IMR-90 (cell line): ENCODE results near the gene ZNF219.

Source experiments
- CTCF ChIP-seq: conservative IDR thresholded peaks from 2 replicates; pipeline ENCODE4 v1.5.1; 2012; ENCODE audit warnings: mild to moderate bottlenecking, low read depth, low read length, improper control_type of control experiment
- FOS ChIP-seq: fragments of 150-350 bp; IDR thresholded peaks from 2 replicates; pipeline ENCODE4 v1.6.1; 2016; ENCODE audit warnings: low read depth, low read length
- MAFK ChIP-seq: IDR thresholded peaks from 2 replicates; pipeline ENCODE4 v1.6.1; 2012; ENCODE audit warnings: low read depth, low read length, improper control_type of control experiment
- MXI1 ChIP-seq: IDR thresholded peaks from 2 replicates; pipeline ENCODE4 v1.6.1; 2012; ENCODE audit warnings: low read depth, mild to moderate bottlenecking, low read length, moderate library complexity, borderline replicate concordance
- POLR2A ChIP-seq: IDR thresholded peaks from 2 replicates; pipeline ENCODE4 v1.6.1; 2012; ENCODE audit warnings: mild to moderate bottlenecking, low read depth, low read length
- RCOR1 ChIP-seq: IDR thresholded peaks from 2 replicates; pipeline ENCODE4 v1.6.1; 2012; ENCODE audit warnings: mild to moderate bottlenecking, low read length, improper control_type of control experiment; ENCODE audit not compliant: insufficient replicate concordance
- RFX5 ChIP-seq: IDR thresholded peaks from 2 replicates; pipeline ENCODE4 v1.8.0; 2012; ENCODE audit warnings: low read depth, mild to moderate bottlenecking, low read length, moderate library complexity
- SMC3 ChIP-seq: fragments of 150-350 bp; IDR thresholded peaks from 2 replicates; pipeline ENCODE4 v1.6.1; 2016; ENCODE audit warnings: low read depth, mild to moderate bottlenecking, antibody characterized with exemption, low read length, moderate library complexity
- USF2 ChIP-seq: fragments of 150-350 bp; IDR thresholded peaks from 2 replicates; pipeline ENCODE4 v1.6.1; 2017; ENCODE audit warnings: mild to moderate bottlenecking, antibody characterized with exemption, low read length, low read depth

GRCh38 chr14:21123429-21123828 lies 25.0 kb upstream of the ZNF219 start:
- no peak for TF ChIP-seq CTCF
- TF ChIP-seq POLR2A = no peak
- TF ChIP-seq RCOR1 = no peak
- no peak for TF ChIP-seq SMC3
- TF ChIP-seq USF2 = no peak
- TF ChIP-seq MXI1 = no peak
- no peak for TF ChIP-seq MAFK
- TF ChIP-seq RFX5 = no peak
- no peak for TF ChIP-seq FOS
